Measurements from ENCODE around the gene MRPL44.

MRPL44 gene

GRCh38 chr2:223996391-223996790 lies 39.1 kb downstream of the MRPL44 start:
- no peak overlapping the region for H3K9ac ChIP-seq (ENCODE audit: low read length)
- H3F3A ChIP-seq (ENCODE audit: insufficient read depth, low read length), result no peaks in the 10 kb centered on the region
- H2AFZ ChIP-seq (ENCODE audit: low read length), result no peak overlapping the region
- no peak overlapping the region for H3K4me3 ChIP-seq (ENCODE audit: low read length)
- H3K9me3 ChIP-seq (replicated peaks; ENCODE audit: insufficient read depth, low read length), result no peaks in the 10 kb centered on the region
- H3K36me3 ChIP-seq (replicated peaks; ENCODE audit: insufficient read depth, low read length), result no peaks in the 10 kb centered on the region
- no peaks in the 10 kb centered on the region for H3K79me2 ChIP-seq (ENCODE audit: low read length)
- no peak overlapping the region for H3K4me2 ChIP-seq (ENCODE audit: low read depth, low read length)
- no peaks in the 10 kb centered on the region for H3K4me1 ChIP-seq (ENCODE audit: low read length)
- no peak for TF ChIP-seq CTCF (IDR thresholded peaks at IDR 0.05; ENCODE audit: low read length)
- TF ChIP-seq EZH2phosphoT487 (IDR thresholded peaks at IDR 0.05; ENCODE audit: low read length), result no peak
- no peak for TF ChIP-seq EZH2 (optimal IDR thresholded peaks at IDR 0.05; ENCODE audit: low read depth, low read length)
- H3K9me2 ChIP-seq (replicated peaks; ENCODE audit: insufficient read depth, low read length), result no peaks in the 10 kb centered on the region
- H3K27ac ChIP-seq (ENCODE audit: low read length), result no peak overlapping the region
- DNase-seq, result no peak
- no peaks in the 10 kb centered on the region for H4K20me1 ChIP-seq (ENCODE audit: insufficient read depth, low read length)
- H3K27me3 ChIP-seq (replicated peaks; ENCODE audit: insufficient read depth, low read length), result no peaks in the 10 kb centered on the region

DNA sequence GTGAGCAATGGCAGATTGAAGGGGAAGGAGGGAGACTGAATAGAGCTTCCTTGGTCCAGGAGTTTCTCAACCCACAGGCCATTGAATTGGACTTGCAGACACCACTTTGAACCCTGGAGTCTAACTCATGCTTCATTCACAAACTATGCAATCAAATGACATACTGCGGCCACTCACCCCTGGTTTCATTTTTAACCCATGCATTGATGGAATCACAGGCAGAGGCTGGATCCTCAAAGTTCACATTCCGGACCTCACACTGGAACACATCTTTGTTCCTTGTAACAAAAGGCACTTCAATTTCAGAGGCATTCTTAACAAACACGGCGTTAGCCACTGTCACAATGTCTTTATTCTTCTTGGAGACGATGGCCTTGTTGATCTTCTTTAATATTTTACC lies 40.7 kb downstream of the MRPL44 start:
- H3K9me3 ChIP-seq (replicated peaks; ENCODE audit: insufficient read depth, low read length), result no peaks in the 10 kb centered on the region
- no peak for DNase-seq
- no peak for TF ChIP-seq CTCF (IDR thresholded peaks at IDR 0.05; ENCODE audit: low read length)
- TF ChIP-seq EZH2 (optimal IDR thresholded peaks at IDR 0.05; ENCODE audit: low read depth, low read length), result no peak
- TF ChIP-seq EZH2phosphoT487 (IDR thresholded peaks at IDR 0.05; ENCODE audit: low read length), result no peak
- H3K9me2 ChIP-seq (replicated peaks; ENCODE audit: insufficient read depth, low read length), result no peaks in the 10 kb centered on the region
- no peaks in the 10 kb centered on the region for H3F3A ChIP-seq (ENCODE audit: insufficient read depth, low read length)
- H3K4me3 ChIP-seq (ENCODE audit: low read length), result no peak overlapping the region
- no peak overlapping the region for H2AFZ ChIP-seq (ENCODE audit: low read length)
- no peaks in the 10 kb centered on the region for H3K79me2 ChIP-seq (ENCODE audit: low read length)
- H3K27ac ChIP-seq (ENCODE audit: low read length), result no peak overlapping the region
- no peaks in the 10 kb centered on the region for H3K36me3 ChIP-seq (replicated peaks; ENCODE audit: insufficient read depth, low read length)
- H4K20me1 ChIP-seq (ENCODE audit: insufficient read depth, low read length), result no peaks in the 10 kb centered on the region
- H3K4me1 ChIP-seq (ENCODE audit: low read length), result no peaks in the 10 kb centered on the region
- no peak overlapping the region for H3K9ac ChIP-seq (ENCODE audit: low read length)
- H3K27me3 ChIP-seq (replicated peaks; ENCODE audit: insufficient read depth, low read length), result no peaks in the 10 kb centered on the region
- H3K4me2 ChIP-seq (ENCODE audit: low read depth, low read length), result no peak overlapping the region

DNA sequence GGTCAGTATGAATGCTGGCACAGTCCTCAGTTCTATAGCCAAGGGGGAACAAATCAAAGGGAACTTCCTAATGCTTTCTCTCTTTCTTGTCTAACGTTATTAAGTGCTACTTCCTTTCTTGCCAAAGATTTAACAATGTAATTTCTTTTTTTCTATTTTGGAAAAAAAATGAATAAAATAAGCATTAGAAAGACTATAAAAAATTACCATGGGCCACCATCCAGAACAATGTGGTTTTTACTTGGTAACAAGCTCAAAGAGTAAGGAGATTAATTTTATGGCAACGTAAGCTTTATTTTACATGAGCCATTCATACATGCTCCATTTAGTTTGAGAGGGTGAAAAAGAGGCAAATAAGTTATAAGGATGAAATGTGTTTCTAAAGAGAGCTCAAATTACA lies 41.7 kb downstream of the MRPL44 start:
- no peaks in the 10 kb centered on the region for H3F3A ChIP-seq (ENCODE audit: insufficient read depth, low read length)
- H3K9me2 ChIP-seq (replicated peaks; ENCODE audit: insufficient read depth, low read length), result no peaks in the 10 kb centered on the region
- H3K9ac ChIP-seq (ENCODE audit: low read length), result no peak overlapping the region
- no peaks in the 10 kb centered on the region for H4K20me1 ChIP-seq (ENCODE audit: insufficient read depth, low read length)
- H3K9me3 ChIP-seq (replicated peaks; ENCODE audit: insufficient read depth, low read length), result no peaks in the 10 kb centered on the region
- H3K4me1 ChIP-seq (ENCODE audit: low read length), result no peaks in the 10 kb centered on the region
- no peak overlapping the region for H3K4me2 ChIP-seq (ENCODE audit: low read depth, low read length)
- DNase-seq, result no peak
- H3K4me3 ChIP-seq (ENCODE audit: low read length), result no peak overlapping the region
- no peaks in the 10 kb centered on the region for H3K36me3 ChIP-seq (replicated peaks; ENCODE audit: insufficient read depth, low read length)
- no peak overlapping the region for H2AFZ ChIP-seq (ENCODE audit: low read length)
- H3K27ac ChIP-seq (ENCODE audit: low read length), result no peak overlapping the region
- TF ChIP-seq EZH2 (optimal IDR thresholded peaks at IDR 0.05; ENCODE audit: low read depth, low read length) (no peak), CTCF (IDR thresholded peaks at IDR 0.05; ENCODE audit: low read length) (no peak), EZH2phosphoT487 (IDR thresholded peaks at IDR 0.05; ENCODE audit: low read length) (no peak)
- no peaks in the 10 kb centered on the region for H3K27me3 ChIP-seq (replicated peaks; ENCODE audit: insufficient read depth, low read length)
- H3K79me2 ChIP-seq (ENCODE audit: low read length), result no peaks in the 10 kb centered on the region

Data from MM.1S (cell line).